Activated CD8-positive, alpha-beta T cell treated with anti-CD3 and anti-CD28 coated beads for 36 hours (primary cell): ENCODE measurements around the gene SYTL1. TPM values are rescaled to one million over a fixed set of nuclear protein-coding genes. Genes with fewer than 3 reads are reported as not detected.

Experiments
- ATAC-seq: fragments of 200-7000 bp; cut with Tn5 transposase; one replicate; pipeline ENCODE4 v1.10.0; 2021; ENCODE audit warnings: mild to moderate bottlenecking, moderate library complexity
- CTCF ChIA-PET: fragments of 350-600 bp; sonication (Branson Sonifier 250); formaldehyde crosslinking; loops from one replicate; lab custom pipeline; 2021; ENCODE audit warnings: antibody characterized with exemption; lab: Charles Lee
- POLR2A ChIA-PET: fragments of 350-600 bp; sonication (Branson Sonifier 250); formaldehyde crosslinking; loops from one replicate; lab custom pipeline; 2021; ENCODE audit warnings: antibody characterized with exemption; lab: Charles Lee
- DNase-seq: peaks from one replicate; pipeline ENCODE4 v3.0.0-alpha.2; 2020
- H3K27ac Mint-ChIP-seq: one replicate; pipeline ENCODE4 v1.8.0; 2021; ENCODE audit warnings: mild to moderate bottlenecking, mixed read lengths
- H3K27me3 Mint-ChIP-seq: one replicate; pipeline ENCODE4 v1.8.0; 2021; ENCODE audit warnings: mixed read lengths
- H3K36me3 Mint-ChIP-seq: one replicate; pipeline ENCODE4 v1.8.0; 2021; ENCODE audit warnings: low read depth, mixed read lengths
- H3K4me1 Mint-ChIP-seq: one replicate; pipeline ENCODE4 v1.8.0; 2021; ENCODE audit warnings: low read depth, mixed read lengths
- H3K4me3 Mint-ChIP-seq: one replicate; pipeline ENCODE4 v1.8.0; 2021; ENCODE audit warnings: mild to moderate bottlenecking, moderate library complexity, mixed read lengths
- H3K9me3 Mint-ChIP-seq: one replicate; pipeline ENCODE4 v1.8.0; 2021; ENCODE audit warnings: mixed read lengths
- intact Hi-C: fragments of 100-400 bp; cut with micrococcal nuclease; formaldehyde crosslinking; loops from one replicate; pipeline ENCODE4 v1.10.0; 2022
- total RNA-seq, 2 experiments: library from RNA; stranded (reverse); gene quantifications; one replicate each; pipeline ENCODE4 v1.2.3, GENCODE V29; 2021
- TF ChIP-seq, protein P1 (sequence below): fragments of 200-600 bp; IDR thresholded peaks from one replicate; pipeline ENCODE4 v1.8.0; 2022; ENCODE audit warnings: antibody characterized with exemption, mild to moderate bottlenecking

The SYTL1 gene
- total RNA-seq, 2 experiments from 2014 or later = 77.7 to 80.6 TPM

DNA sequence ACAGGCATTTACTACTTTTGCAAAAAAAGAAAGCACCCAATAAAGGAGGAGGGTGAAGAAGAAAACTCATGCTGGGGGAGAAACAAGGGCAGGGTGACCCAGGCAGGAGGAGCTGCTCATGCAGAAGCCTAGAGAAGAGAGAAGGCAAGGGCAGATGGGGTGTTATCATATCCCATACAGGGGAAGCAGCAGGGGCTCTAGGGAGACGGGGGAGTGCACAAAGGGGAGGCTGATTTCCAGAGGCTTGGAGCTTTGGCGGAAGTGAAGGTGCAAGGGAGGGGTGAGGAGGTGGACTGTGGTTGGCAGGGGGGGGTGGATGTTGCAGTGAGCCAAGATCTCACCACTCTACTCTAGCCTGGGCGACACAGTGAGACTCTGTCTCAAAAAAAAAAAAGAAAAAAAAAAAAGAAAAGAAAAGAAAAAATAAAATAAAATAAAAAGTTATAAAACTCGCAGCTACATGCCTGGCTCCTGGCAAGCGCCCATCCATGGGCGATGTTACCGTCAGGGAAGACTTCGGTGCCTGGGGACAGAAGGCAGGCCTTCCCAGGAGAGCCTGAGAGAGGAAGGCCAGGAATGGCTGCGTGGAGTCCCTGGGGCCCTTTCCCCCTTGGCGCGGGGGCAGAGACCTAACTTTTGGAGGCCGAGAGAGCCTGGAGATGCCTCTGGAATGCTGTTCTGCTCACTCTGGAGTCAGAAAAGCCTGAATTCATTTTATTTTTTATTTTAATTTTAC is 36.1 kb downstream of the SYTL1 start:
- ATAC-seq = no peak
- CTCF ChIA-PET = interaction anchor here (1.0 to 1.6 kb wide), 3 partner anchors 9 to 82 kb away, joined by 3 to 9 read pairs (median 7); partner anchors contain the start of gene MAP3K6
- no peak overlapping the region for H3K4me3 Mint-ChIP-seq

DNA sequence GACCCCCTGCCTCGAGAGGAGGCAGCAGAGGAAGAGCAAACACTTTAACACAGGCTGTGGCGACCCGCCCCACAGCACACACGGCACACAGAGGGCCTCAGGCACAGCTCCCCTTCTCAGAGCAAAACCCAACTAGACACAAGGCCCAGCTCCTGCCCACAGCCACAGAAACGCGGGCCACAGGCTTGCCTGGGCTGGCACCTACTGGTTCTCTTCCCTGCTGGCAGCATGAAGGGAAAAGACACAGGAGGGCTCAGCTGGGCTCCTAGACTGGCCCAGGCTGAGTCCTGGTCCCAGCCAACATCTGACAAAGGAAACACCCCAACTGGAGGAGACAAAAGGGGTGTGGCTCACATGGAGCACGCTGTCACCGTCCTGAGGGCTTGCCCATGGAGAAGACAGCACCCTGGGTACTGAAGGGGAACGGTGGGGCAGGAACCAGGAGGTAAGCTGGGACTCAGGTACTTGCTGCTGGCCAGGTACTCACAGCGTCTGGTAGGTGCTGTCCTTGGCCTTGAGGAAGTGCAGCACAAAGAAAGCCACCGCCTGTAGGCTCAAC is 37.8 kb downstream of the SYTL1 start:
- CTCF ChIA-PET = interaction anchor here (1.3 to 10.4 kb wide), 5 partner anchors 11 to 83 kb away, joined by 3 to 75 read pairs (median 4); no protein-coding TSS in a partner anchor

More for the DNA sequence above, 36.1 kb downstream of the SYTL1 start:
- peaks cover 4% of the 10 kb centered on the region for H3K27me3 Mint-ChIP-seq
- H3K4me1 Mint-ChIP-seq = no peaks in the 10 kb centered on the region
- no peak overlapping the region for H3K27ac Mint-ChIP-seq
- no peaks in the 10 kb centered on the region for H3K36me3 Mint-ChIP-seq
- POLR2A ChIA-PET = interaction anchor here (0.7 kb wide), 1 partner anchor 32 kb away, joined by 4 read pairs; no protein-coding TSS in a partner anchor
- TF ChIP-seq, protein P1, sequence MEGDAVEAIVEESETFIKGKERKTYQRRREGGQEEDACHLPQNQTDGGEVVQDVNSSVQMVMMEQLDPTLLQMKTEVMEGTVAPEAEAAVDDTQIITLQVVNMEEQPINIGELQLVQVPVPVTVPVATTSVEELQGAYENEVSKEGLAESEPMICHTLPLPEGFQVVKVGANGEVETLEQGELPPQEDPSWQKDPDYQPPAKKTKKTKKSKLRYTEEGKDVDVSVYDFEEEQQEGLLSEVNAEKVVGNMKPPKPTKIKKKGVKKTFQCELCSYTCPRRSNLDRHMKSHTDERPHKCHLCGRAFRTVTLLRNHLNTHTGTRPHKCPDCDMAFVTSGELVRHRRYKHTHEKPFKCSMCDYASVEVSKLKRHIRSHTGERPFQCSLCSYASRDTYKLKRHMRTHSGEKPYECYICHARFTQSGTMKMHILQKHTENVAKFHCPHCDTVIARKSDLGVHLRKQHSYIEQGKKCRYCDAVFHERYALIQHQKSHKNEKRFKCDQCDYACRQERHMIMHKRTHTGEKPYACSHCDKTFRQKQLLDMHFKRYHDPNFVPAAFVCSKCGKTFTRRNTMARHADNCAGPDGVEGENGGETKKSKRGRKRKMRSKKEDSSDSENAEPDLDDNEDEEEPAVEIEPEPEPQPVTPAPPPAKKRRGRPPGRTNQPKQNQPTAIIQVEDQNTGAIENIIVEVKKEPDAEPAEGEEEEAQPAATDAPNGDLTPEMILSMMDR = no peak
- DNase-seq = no peak
- intact Hi-C loops = no loop called here
- no peaks in the 10 kb centered on the region for H3K9me3 Mint-ChIP-seq

DNA sequence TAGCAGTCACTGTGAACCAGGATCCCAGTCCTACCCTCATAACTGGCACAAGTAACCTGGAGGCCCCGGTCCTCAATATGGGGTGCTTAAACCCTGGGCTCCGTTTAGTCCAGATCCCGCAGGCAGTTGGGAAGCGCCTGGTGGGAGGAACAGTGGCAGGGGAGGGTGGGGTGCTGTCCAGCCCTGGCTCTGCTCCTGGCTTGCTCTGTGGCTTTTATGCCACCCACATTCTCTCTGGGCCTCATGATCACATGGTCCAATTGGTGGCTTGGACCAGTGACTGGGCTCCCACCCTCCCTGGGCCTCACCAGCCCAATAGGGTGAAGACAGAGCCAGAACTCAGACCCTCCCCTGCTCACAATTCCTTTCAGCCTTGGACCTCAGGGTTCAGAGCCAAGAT is 38.4 kb downstream of the SYTL1 start:
- DNase-seq (no peak), ATAC-seq (no peak)
- intact Hi-C loops = no loop called here
- H3K36me3 Mint-ChIP-seq = no peaks in the 10 kb centered on the region
- no peaks in the 10 kb centered on the region for H3K9me3 Mint-ChIP-seq
- ChIA-PET CTCF (interaction anchor here (1.3 to 10.4 kb wide), 4 partner anchors 10 to 84 kb away, joined by 4 to 75 read pairs (median 5); no protein-coding TSS in a partner anchor), POLR2A (no interaction called here)
- no peak overlapping the region for H3K27ac Mint-ChIP-seq
- H3K27me3 Mint-ChIP-seq = peaks cover 4% of the 10 kb centered on the region
- TF ChIP-seq, protein P1 = no peak
- no peaks in the 10 kb centered on the region for H3K4me1 Mint-ChIP-seq
- H3K4me3 Mint-ChIP-seq = no peak overlapping the region

More for the DNA sequence above, 37.8 kb downstream of the SYTL1 start:
- H3K4me1 Mint-ChIP-seq = no peaks in the 10 kb centered on the region
- ATAC-seq = no peak
- H3K4me3 Mint-ChIP-seq = no peak overlapping the region
- H3K27ac Mint-ChIP-seq = no peak overlapping the region
- H3K9me3 Mint-ChIP-seq = no peaks in the 10 kb centered on the region
- intact Hi-C loops = no loop called here
- H3K27me3 Mint-ChIP-seq = peaks cover 4% of the 10 kb centered on the region
- no peaks in the 10 kb centered on the region for H3K36me3 Mint-ChIP-seq
- TF ChIP-seq, protein P1 = no peak
- no peak for DNase-seq
- POLR2A ChIA-PET = interaction anchor here (0.9 kb wide), 1 partner anchor 37 kb away, joined by 3 read pairs; the partner anchor contains the start of gene SYTL1

DNA sequence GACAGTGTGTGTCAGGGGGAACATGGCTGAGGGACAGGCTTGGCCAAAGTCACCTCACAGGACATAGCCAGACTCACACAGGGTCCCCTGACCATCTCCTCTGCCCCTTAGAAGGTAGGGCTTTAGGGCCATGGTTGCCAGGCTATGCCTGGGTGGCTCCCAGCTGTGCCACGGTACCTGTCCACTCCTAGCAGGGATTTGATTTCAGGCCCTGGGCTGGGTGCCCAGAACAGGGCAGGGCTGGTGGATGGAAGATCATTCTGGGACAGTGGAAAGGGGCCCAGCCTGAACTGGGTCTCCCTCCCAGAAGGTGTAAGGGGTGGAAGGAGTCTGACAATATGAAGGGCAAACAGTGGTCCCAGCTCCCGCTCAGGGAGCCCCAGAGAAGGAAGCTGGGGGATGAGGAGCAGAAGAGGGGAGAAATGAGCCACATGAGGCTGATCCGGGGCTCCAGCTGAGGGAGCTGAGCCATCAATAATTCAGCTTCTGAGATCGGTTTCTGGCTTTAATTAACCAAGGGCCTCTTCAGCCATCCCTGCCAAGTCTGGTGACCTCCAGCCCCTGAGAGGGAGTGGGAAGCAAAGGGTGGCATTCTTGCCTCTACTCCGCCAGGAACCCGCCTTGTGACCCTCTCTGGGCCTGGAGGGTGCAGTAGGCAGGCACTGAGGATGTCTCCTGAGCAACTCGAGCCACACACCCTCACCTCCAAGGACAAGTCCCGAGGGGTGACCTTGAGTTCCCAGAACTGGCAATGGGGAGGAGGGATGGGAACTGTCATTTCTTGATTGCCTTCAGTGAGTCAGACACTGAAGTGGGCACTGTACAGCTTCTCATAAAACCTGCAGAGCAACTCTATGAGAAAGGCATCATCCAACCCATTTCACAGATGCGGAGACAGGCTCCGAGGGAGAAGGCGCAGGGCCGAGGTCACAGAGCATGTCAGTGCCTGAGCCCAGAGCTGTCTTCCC is 39.2 kb downstream of the SYTL1 start:
- H3K4me1 Mint-ChIP-seq = no peaks in the 10 kb centered on the region
- no peak overlapping the region for H3K27ac Mint-ChIP-seq
- TF ChIP-seq, protein P1 = no peak
- intact Hi-C loops = no loop called here
- no peak overlapping the region for H3K4me3 Mint-ChIP-seq
- ChIA-PET POLR2A (interaction anchor here (1.0 to 1.8 kb wide), 3 partner anchors 11 to 59 kb away, joined by 3 to 5 read pairs (median 3); partner anchors contain the start of gene TMEM222), CTCF (interaction anchor here (0.6 to 12.1 kb wide), 6 partner anchors 9 to 336 kb away, joined by 3 to 242 read pairs (median 4); no protein-coding TSS in a partner anchor)
- no peaks in the 10 kb centered on the region for H3K9me3 Mint-ChIP-seq
- DNase-seq (no peak), ATAC-seq (no peak)
- H3K36me3 Mint-ChIP-seq = no peaks in the 10 kb centered on the region
- peaks cover 4% of the 10 kb centered on the region for H3K27me3 Mint-ChIP-seq
